Keratinocyte (primary cell): ENCODE data around the gene LRRC17.
"Not testable (repeated sequence)": the region's sequence is repeated elsewhere in the genome, so short reads cannot be mapped to it uniquely, and the experiment has no call there.

ENCODE experiments used
- CTCF ChIP-seq, 3 experiments: IDR thresholded peaks in 1 of 3; conservative IDR thresholded peaks in 1 of 3; optimal IDR thresholded peaks in 1 of 3; 2 replicates in 2 of 3; 3 replicates in 1 of 3; pipeline versions ENCODE3 to v1.5.1; 2011; ENCODE audit warnings: low read length in 3 of 3, mild to moderate bottlenecking in 3 of 3, moderate library complexity in 2 of 3, control low read depth in 1 of 3, inconsistent platforms in 1 of 3; ENCODE audit not compliant: insufficient read depth in 2 of 3; ENCODE audit errors: extremely low read depth in 1 of 3
- EZH2 ChIP-seq: IDR thresholded peaks from one replicate; pipeline ENCODE4 v1.6.1; 2012; ENCODE audit warnings: inconsistent platforms, mild to moderate bottlenecking, low read length, moderate library complexity

- not testable (repeated sequence) for TF ChIP-seq CTCF (optimal IDR thresholded peaks at IDR 0.05 in 1 of 3, IDR thresholded peaks at IDR 0.05 in 1 of 3, conservative IDR thresholded peaks at IDR 0.05 in 1 of 3; ENCODE audit: extremely low read depth in 1 of 3, insufficient read depth in 2 of 3, low read length in 3 of 3); EZH2
Measured at GRCh38 chr7:102961993-102962392, 49.2 kb downstream of the LRRC17 start.
